SK-N-MC (cell line): ENCODE measurements around the gene FAM221A.

ENCODE experiments used
- DNase-seq: peaks from one replicate; pipeline ENCODE4 v3.0.0-alpha.2; 2011; ENCODE audit warnings: low read depth, low spot score
- H3K27ac ChIP-seq: fragments of 200-600 bp; sonication (generic); 2 replicates; pipeline ENCODE4 v1.5.1; 2016; ENCODE audit warnings: mixed run types
- H3K36me3 ChIP-seq: fragments of 200-600 bp; sonication (generic); 2 replicates; pipeline ENCODE4 v1.6.1; 2017; ENCODE audit warnings: antibody characterized with exemption, low read length, mixed read lengths; ENCODE audit not compliant: insufficient read depth
- H3K4me3 ChIP-seq: fragments of 200-600 bp; sonication (generic); 2 replicates; pipeline ENCODE4 v1.5.1; 2016
- H3K9ac ChIP-seq: fragments of 200-600 bp; sonication (generic); 2 replicates; pipeline ENCODE4 v1.8.0; 2017; ENCODE audit warnings: mixed run types, mixed read lengths; ENCODE audit not compliant: insufficient read length
- H3K9me3 ChIP-seq: fragments of 200-600 bp; sonication (generic); 2 replicates; pipeline ENCODE4 v1.6.1; 2017; ENCODE audit warnings: low read depth, mild to moderate bottlenecking, antibody characterized with exemption, low read length, moderate library complexity, mixed read lengths
- EZH2 ChIP-seq: fragments of 200-600 bp; sonication (generic); IDR thresholded peaks from one replicate; pipeline ENCODE4 v1.6.1; 2017; ENCODE audit warnings: antibody characterized with exemption
- FOXP2 ChIP-seq: optimal IDR thresholded peaks from 2 replicates; pipeline ENCODE3; 2011; ENCODE audit warnings: mild to moderate bottlenecking, moderate library complexity; ENCODE audit not compliant: insufficient read depth; ENCODE audit errors: extremely low read length, control extremely low read depth
- POLR2AphosphoS5 ChIP-seq: IDR thresholded peaks from 2 replicates; pipeline ENCODE4 v1.6.1; 2012; ENCODE audit warnings: mild to moderate bottlenecking, low read depth, low read length, borderline replicate concordance

FAM221A gene, protein sequence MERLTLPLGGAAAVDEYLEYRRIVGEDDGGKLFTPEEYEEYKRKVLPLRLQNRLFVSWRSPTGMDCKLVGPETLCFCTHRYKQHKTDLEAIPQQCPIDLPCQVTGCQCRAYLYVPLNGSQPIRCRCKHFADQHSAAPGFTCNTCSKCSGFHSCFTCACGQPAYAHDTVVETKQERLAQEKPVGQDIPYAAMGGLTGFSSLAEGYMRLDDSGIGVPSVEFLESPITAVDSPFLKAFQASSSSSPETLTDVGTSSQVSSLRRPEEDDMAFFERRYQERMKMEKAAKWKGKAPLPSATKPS

DNA sequence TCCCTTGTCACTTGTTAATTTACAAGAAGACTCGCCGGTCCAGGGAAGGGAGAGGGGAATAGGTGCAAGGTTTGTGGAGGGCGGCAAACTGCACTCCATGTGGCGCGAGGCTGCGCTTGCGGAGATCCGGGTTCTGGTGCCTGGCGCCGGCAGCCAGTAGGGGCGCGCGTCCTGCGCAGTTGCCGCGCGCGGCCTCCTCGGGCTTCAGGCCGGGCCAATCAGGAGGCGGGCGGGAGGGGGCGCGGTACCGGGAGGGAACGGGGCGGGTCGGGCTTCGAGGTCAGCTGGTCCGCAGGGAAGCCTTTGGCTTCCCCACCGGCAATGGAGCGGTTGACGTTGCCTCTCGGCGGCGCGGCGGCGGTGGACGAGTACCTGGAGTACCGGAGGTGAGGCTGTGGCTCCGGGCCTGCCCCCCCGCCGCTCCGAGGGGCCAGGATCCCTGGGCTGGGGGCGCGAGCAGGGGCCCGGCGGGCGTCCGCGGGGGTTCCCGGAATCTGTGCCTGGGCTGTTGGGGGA lies at the start of gene FAM221A:
Gene FAM221A (plus strand): TSS at position 302 of the 516 bp plus-strand sequence. CDS start 20 bp downstream, at position 322.
- DNase-seq = no peak
- Histone ChIP-seq H3K36me3 (no peaks in the 10 kb centered on the region), H3K27ac (no peak within 1 kb of the TSS), H3K9me3 (0 out of 2 replicates have a peak, but pooled peaks cover 2% of the 10 kb centered on the region), H3K9ac (no peak within 1 kb of the TSS), H3K4me3 (no peak within 1 kb of the TSS)
- no peak for TF ChIP-seq EZH2
- no peak for TF ChIP-seq POLR2AphosphoS5
- TF ChIP-seq FOXP2 = no peak

DNA sequence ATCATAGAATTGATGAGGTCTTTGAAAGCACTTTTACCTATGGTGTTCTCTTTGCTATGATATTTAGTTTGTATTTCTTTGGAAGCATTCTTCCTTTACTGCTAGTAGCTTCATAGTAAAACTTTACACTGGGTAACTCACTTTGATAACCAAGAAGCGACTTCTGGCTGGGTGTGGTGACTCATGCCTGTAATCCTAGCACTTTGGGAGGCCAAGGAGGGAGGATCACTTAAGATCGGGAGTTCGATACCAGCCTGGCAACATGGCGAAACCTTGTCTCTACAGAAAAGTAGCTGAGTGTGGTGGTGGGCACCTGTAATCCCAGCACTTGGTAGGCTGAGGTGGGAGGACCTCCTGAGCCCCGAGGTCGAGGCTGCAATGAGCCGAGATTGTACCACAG lies 46.6 kb upstream of the FAM221A start:
- DNase-seq = no peak
- TF ChIP-seq POLR2AphosphoS5 (no peak), FOXP2 (no peak), EZH2 (no peak)
- H3K4me3 ChIP-seq = no peak overlapping the region
- no peak overlapping the region for H3K9ac ChIP-seq
- H3K9me3 ChIP-seq = no peaks in the 10 kb centered on the region
- no peaks in the 10 kb centered on the region for H3K36me3 ChIP-seq
- H3K27ac ChIP-seq = no peak overlapping the region

DNA sequence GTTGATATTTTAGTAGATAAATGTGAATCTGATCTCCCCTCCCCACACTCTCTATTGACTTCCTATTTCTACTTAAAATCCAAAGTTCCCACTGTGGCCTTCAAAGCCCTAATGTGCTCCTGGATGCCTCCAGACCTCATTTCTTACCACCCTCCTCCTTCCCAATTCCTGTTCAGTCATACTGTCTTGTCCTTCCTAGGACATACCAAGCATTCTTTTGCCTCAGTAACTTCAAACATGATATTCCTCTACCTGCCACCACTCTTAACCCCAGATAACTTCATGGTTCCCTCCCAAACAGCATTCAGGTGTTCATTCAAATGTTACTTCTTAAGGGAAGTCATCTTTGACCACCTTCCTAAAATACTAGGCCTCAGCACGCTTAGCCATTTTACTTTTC lies 34.2 kb upstream of the FAM221A start:
- no peaks in the 10 kb centered on the region for H3K36me3 ChIP-seq
- H3K27ac ChIP-seq = no peak overlapping the region
- H3K4me3 ChIP-seq = no peak overlapping the region
- H3K9me3 ChIP-seq = no peaks in the 10 kb centered on the region
- DNase-seq = no peak
- no peak overlapping the region for H3K9ac ChIP-seq
- TF ChIP-seq FOXP2 (no peak), POLR2AphosphoS5 (no peak), EZH2 (no peak)

DNA sequence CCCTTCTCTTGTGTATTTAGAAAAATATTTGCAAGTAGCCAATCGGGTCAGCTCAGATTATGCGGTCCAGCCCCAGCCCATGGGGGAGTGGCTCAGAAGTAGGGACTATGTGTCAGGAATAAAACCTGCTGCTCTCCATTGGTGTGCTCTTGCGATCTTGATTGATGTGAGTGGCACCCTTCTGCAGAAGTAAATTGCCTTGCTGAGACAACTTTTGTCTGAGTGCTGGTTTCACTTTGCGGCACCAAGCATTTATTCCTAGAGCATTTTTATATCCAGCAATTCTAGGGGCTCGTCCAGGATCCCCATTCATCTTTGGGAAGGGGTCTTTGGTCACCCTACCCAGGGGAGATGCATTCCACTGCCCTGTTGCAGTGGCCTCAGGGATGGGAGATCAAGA lies 26.1 kb upstream of the FAM221A start:
- DNase-seq = no peak
- Histone ChIP-seq H3K4me3 (no peak overlapping the region), H3K36me3 (no peaks in the 10 kb centered on the region), H3K27ac (no peak overlapping the region), H3K9ac (no peak overlapping the region), H3K9me3 (no peaks in the 10 kb centered on the region)
- no peak for TF ChIP-seq FOXP2
- no peak for TF ChIP-seq EZH2
- TF ChIP-seq POLR2AphosphoS5 = no peak

DNA sequence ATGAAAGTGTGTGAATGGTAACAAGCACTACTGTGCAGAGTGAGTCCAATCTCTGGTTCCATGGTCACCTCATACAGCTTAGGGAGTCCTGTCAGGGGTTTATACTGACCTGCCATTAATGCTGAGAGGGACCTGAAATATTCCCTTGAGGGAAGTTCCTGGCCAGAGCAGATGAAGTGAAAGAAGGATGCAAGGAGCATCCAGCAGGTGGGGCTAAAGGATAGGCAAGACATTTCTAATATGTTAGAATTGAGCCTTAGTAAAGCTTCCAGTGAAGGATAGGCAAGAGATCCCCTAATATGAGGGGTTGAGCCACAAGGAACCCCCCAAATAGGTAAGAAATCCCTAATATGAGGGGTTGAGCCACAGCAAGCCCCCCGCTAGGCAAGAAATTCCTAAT lies 25.5 kb upstream of the FAM221A start:
- H3K9ac ChIP-seq = no peak overlapping the region
- no peak overlapping the region for H3K4me3 ChIP-seq
- H3K36me3 ChIP-seq = no peaks in the 10 kb centered on the region
- H3K27ac ChIP-seq = no peak overlapping the region
- H3K9me3 ChIP-seq = no peaks in the 10 kb centered on the region
- TF ChIP-seq POLR2AphosphoS5 = no peak
- no peak for TF ChIP-seq EZH2
- no peak for TF ChIP-seq FOXP2
- DNase-seq = no peak

DNA sequence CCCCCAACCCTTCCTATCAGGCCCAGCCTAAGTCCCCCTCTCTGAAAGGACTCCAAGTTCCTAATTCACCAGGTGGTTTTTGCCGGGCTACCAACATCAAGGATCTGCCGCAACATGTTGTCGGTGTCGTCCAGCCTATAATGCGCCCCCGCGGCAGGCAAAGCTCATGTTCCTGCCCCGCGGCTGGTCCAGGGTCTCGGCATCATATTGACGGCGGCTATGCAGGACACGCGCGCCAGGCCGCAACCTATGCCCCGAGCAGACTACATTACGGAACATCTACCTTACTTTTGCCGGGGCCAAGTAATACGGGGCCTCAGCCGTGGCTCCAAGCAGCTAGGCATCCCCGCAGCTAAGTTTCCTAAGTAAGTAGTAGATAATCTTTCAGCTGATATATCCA lies 24.6 kb upstream of the FAM221A start:
- no peak overlapping the region for H3K27ac ChIP-seq
- DNase-seq = no peak
- H3K36me3 ChIP-seq = no peaks in the 10 kb centered on the region
- no peak overlapping the region for H3K9ac ChIP-seq
- no peak for TF ChIP-seq POLR2AphosphoS5
- no peak for TF ChIP-seq EZH2
- TF ChIP-seq FOXP2 = no peak
- H3K4me3 ChIP-seq = no peak overlapping the region
- H3K9me3 ChIP-seq = no peaks in the 10 kb centered on the region

DNA sequence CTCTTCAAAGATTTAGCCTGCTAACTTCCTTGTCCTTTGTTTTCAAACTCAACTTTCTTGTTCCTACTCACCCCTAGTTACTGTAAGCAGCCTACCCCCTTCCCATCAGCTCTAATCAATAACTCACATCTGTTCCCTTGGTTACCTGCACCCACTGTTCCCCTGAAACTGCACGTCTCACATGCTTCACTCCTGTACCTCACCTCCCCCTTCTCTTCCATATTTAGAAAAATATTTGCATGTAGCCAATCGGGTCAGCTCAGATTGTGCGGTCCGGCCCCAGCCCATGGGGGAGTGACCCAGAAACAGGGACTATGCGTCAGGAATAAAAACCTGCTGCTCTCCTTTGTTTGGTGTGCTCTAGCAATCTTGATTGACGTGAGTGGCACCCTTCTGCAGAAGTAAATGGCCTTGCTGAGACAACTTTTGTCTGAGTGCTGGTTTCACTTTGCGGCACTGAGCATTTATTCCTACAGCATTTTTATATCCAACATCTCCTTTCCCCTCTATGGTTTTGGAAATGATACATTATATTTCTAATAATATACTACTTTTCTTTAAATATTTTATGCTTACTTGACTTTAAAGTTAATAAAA lies 21.1 kb upstream of the FAM221A start:
- no peak for DNase-seq
- TF ChIP-seq FOXP2 = no peak
- no peak for TF ChIP-seq EZH2
- TF ChIP-seq POLR2AphosphoS5 = no peak
- Histone ChIP-seq H3K36me3 (no peaks in the 10 kb centered on the region), H3K27ac (no peak overlapping the region), H3K4me3 (no peak overlapping the region), H3K9me3 (no peaks in the 10 kb centered on the region), H3K9ac (no peak overlapping the region)

DNA sequence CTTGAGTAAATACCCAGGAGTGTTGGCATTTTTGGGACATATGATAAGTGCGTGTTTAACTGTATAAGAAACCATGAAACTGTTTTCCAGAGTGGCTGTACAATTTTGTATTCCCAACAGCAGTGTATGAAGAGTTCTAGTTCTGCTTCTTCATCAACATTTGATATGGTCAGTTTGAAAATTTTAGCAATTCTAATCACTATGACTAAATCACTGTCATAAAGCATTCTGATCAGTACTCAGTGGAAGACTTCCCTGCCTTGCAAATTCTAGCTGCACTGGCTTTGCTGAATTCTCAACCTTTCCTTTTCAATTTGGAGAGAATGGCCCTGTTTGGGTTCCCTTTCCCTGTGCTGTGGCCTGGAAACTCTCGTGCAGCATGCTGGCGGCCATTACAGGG lies 18.6 kb upstream of the FAM221A start:
- Histone ChIP-seq H3K9ac (no peak overlapping the region), H3K36me3 (no peaks in the 10 kb centered on the region), H3K4me3 (no peak overlapping the region), H3K27ac (no peak overlapping the region), H3K9me3 (no peaks in the 10 kb centered on the region)
- TF ChIP-seq POLR2AphosphoS5 (no peak), FOXP2 (no peak), EZH2 (no peak)
- DNase-seq = no peak
